ENCODE results near the gene STMN3. TPM values are rescaled to one million over a fixed set of nuclear protein-coding genes. Genes with fewer than 3 reads are reported as not detected.

STMN3 gene
- total RNA-seq, 1 experiment from 2014 or later: 42.7 TPM

- no TSS peak for BruUV-seq (replicated peaks)
- in situ Hi-C loops (cut with HindIII; ENCODE audit: low pct_unique_long_range_greater_than_20kb, low sequenced_read_pairs) (no loop called here), intact Hi-C loops (cut with micrococcal nuclease; ENCODE audit: unreplicated experiment) (no loop called here)
- TF ChIP-seq, protein P1, sequence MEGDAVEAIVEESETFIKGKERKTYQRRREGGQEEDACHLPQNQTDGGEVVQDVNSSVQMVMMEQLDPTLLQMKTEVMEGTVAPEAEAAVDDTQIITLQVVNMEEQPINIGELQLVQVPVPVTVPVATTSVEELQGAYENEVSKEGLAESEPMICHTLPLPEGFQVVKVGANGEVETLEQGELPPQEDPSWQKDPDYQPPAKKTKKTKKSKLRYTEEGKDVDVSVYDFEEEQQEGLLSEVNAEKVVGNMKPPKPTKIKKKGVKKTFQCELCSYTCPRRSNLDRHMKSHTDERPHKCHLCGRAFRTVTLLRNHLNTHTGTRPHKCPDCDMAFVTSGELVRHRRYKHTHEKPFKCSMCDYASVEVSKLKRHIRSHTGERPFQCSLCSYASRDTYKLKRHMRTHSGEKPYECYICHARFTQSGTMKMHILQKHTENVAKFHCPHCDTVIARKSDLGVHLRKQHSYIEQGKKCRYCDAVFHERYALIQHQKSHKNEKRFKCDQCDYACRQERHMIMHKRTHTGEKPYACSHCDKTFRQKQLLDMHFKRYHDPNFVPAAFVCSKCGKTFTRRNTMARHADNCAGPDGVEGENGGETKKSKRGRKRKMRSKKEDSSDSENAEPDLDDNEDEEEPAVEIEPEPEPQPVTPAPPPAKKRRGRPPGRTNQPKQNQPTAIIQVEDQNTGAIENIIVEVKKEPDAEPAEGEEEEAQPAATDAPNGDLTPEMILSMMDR (IDR thresholded peaks at IDR 0.05): no peak
- TF ChIP-seq POLR2AphosphoS5 (IDR thresholded peaks at IDR 0.05; ENCODE audit: low read depth, low read length) (no peak), TCF7L2 (IDR thresholded peaks at IDR 0.05; ENCODE audit: low read depth, low read length) (no peak), SIN3A (IDR thresholded peaks at IDR 0.05; ENCODE audit: borderline replicate concordance, insufficient read depth, low read depth, low read length) (no peak), REST (IDR thresholded peaks at IDR 0.05; ENCODE audit: insufficient read depth in 1 of 2, low read depth in 2 of 2, low read length in 1 of 2) (no peak)
- Histone ChIP-seq H3K4me1 (ENCODE audit: control insufficient read depth, insufficient read depth, low read length) (peaks cover 3% of the 10 kb centered on the region; the same call in 1 of the 2 replicates), H3K27ac (ENCODE audit: low read length) (no peak overlapping the region), H3K36me3 (ENCODE audit: control insufficient read depth, insufficient read depth, low read length) (no peaks in the 10 kb centered on the region), H3K4me3 (ENCODE audit: low read depth in 2 of 2, low read length in 2 of 2) (no peak overlapping the region), H3K27me3 (ENCODE audit: control insufficient read depth, insufficient read depth, low read length) (no peaks in the 10 kb centered on the region), H3K9me3 (ENCODE audit: control insufficient read depth, insufficient read depth, low read depth, low read length) (no peaks in the 10 kb centered on the region)
- POLR2A ChIA-PET: no interaction called here
- CTCF ChIA-PET: no interaction called here
- ATAC-seq: no peak
- no peak for DNase-seq (ENCODE audit: low read depth, low spot score)
Measured at GRCh38 chr20:63619086-63619485, 34.1 kb downstream of the STMN3 start.

DNA sequence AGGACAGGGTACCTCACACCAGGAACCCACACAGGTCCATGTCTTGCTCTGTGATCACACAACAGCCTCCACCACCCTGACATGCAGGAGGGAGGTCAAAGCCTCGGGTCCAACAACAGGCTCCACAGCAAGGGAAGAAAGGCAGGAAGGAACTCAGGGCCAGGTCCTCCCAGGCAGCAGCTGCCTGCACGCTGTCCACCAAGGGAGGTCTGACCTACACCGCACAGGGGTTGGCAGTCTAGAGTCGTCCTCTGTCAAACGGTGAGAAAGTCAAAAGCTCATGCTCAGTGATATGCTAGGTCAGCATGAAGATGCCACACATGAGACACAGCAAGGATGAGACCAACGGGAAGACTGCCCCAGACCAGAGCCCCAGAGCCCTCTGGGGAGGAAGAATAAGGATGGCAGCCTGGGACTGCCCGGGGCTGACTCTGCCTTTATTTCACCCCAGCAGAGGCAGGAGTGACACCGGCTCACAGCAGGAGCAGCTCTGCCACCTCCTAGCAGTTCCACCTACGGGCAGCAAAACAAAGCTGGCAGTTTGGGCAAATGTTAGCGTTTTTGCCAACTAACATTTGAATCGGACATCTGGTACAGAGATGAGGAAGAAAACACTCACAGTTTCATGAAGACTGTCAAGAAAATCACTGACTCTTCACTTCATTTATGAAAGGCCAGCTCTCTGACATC lies 34.8 kb downstream of the STMN3 start:
- no peaks in the 10 kb centered on the region for H3K27me3 ChIP-seq (ENCODE audit: control insufficient read depth, insufficient read depth, low read length)
- POLR2A ChIA-PET: no interaction called here
- in situ Hi-C loops (cut with HindIII; ENCODE audit: low pct_unique_long_range_greater_than_20kb, low sequenced_read_pairs): no loop called here

More for the DNA sequence above, 34.8 kb downstream of the STMN3 start:
- TF ChIP-seq, protein P1 (IDR thresholded peaks at IDR 0.05): no peak
- TF ChIP-seq REST (IDR thresholded peaks at IDR 0.05; ENCODE audit: insufficient read depth in 1 of 2, low read depth in 2 of 2, low read length in 1 of 2): no peak
- Histone ChIP-seq H3K4me3 (ENCODE audit: low read depth in 2 of 2, low read length in 2 of 2) (no peak overlapping the region), H3K36me3 (ENCODE audit: control insufficient read depth, insufficient read depth, low read length) (no peaks in the 10 kb centered on the region), H3K4me1 (ENCODE audit: control insufficient read depth, insufficient read depth, low read length) (peaks cover 3% of the 10 kb centered on the region; the same call in 1 of the 2 replicates), H3K9me3 (ENCODE audit: control insufficient read depth, insufficient read depth, low read depth, low read length) (no peaks in the 10 kb centered on the region), H3K27ac (ENCODE audit: low read length) (no peak overlapping the region)
- CTCF ChIA-PET: no interaction called here
- intact Hi-C loops (cut with micrococcal nuclease; ENCODE audit: unreplicated experiment): no loop called here
- no TSS peak for BruUV-seq (replicated peaks)
- DNase-seq (ENCODE audit: low read depth, low spot score): no peak
- ATAC-seq: peak; percentile 57; the same call in 1 of the 2 replicates
